Astrocyte of the cerebellum (primary cell): ENCODE measurements around the gene SPOUT1.
"Not testable (repeated sequence)": the region's sequence is repeated elsewhere in the genome, so short reads cannot be mapped to it uniquely, and the experiment has no call there.

Source experiments
- DNase-seq: peaks from one replicate; pipeline ENCODE4 v3.0.0-alpha.2; 2011; ENCODE audit warnings: low read depth
- H3K4me3 ChIP-seq: 2 replicates; pipeline ENCODE4 v1.5.1; 2011; ENCODE audit warnings: mild to moderate bottlenecking, low read depth, low read length, moderate library complexity
- in situ Hi-C: cut with HindIII; loops from 2 replicates; pipeline ENCODE4 v1.10.0; 2017; ENCODE audit warnings: low sequenced_read_pairs
- TF ChIP-seq, protein P1 (sequence below): IDR thresholded peaks from 2 replicates; pipeline ENCODE4 v1.5.1; 2012; ENCODE audit warnings: low read length, low read depth, moderate library complexity, mild to moderate bottlenecking; ENCODE audit errors: missing control alignments

SPOUT1 gene

DNA sequence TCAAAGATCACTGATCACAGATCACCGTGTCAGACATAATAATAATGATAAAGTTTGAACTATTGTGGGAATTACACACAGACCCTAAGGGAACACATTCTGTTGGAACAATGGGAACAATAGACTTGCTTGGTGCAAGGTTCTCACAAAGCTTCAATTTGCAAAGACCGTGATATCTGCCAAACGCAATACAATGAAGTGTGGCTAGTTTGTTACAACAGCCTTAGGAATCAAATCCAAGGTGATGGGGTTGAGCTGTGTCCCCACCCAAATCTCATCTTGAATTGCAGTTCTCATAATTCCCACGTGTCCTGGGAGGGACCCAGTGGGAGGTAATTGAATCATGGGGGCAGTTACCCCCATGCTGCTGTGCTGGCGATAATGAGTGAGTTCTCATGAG is 31.3 kb upstream of the SPOUT1 start:
- in situ Hi-C loops: no loop called here
- TF ChIP-seq, protein P1, sequence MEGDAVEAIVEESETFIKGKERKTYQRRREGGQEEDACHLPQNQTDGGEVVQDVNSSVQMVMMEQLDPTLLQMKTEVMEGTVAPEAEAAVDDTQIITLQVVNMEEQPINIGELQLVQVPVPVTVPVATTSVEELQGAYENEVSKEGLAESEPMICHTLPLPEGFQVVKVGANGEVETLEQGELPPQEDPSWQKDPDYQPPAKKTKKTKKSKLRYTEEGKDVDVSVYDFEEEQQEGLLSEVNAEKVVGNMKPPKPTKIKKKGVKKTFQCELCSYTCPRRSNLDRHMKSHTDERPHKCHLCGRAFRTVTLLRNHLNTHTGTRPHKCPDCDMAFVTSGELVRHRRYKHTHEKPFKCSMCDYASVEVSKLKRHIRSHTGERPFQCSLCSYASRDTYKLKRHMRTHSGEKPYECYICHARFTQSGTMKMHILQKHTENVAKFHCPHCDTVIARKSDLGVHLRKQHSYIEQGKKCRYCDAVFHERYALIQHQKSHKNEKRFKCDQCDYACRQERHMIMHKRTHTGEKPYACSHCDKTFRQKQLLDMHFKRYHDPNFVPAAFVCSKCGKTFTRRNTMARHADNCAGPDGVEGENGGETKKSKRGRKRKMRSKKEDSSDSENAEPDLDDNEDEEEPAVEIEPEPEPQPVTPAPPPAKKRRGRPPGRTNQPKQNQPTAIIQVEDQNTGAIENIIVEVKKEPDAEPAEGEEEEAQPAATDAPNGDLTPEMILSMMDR: no peak
- H3K4me3 ChIP-seq: no peak overlapping the region
- DNase-seq: no peak

DNA sequence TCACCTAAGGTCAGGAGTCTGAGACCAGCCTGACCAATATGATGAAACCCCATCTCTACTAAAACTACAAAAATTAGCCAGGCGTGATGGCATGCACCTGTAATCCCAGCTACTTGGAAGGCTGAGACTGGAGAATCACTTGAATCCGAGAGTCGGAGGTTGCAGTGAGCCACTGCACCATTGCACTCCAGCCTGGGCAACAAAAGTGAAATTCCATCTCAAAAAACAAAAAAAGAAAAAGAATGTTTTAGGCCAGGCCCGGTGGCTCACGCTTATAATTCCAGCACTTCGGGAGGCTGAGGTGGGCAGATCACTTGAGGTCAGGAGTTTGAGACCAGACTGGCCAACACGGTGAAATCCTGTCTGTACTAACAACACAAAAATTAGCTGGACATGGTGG is 28.9 kb upstream of the SPOUT1 start:
- H3K4me3 ChIP-seq, DNase-seq, in situ Hi-C loops: not testable (repeated sequence)

DNA sequence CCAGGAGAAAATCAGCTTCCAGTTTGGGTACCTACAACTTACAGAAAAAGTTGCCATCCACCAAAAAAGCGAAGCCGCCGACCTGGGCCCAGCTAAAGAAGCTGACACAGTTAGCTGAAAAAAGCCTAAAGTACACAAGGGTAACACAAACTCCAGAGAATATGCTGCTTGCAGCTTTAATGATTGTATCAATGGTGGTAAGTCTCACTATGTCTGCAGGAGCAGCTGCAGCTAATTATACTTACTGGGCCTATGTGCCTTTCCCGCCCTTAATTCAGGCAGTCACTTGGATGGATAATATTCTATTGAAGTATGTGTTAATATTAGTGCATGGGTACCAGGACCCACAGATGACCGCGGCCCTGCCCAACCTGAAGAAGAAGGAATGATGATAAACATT is 24.9 kb upstream of the SPOUT1 start:
- in situ Hi-C loops, DNase-seq, H3K4me3 ChIP-seq: not testable (repeated sequence)

DNA sequence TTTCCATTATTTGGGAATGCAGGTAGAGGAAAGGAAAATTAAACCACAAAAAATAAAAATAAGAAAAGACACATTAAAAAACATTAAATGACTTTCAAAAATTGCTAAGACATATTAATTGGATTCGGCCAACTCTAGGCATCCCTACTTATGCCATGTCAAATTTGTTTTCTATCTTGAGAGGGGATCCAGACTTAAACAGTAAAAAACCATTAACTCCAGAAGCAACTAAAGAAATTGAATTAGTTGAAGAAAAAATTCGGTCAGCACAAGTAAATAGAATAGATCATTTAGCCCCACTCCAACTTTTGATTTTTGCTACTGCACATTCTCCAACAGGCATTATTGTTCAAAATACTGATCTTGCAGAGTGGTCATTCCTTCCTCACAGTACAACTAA is 23.1 kb upstream of the SPOUT1 start:
- in situ Hi-C loops, H3K4me3 ChIP-seq, DNase-seq: not testable (repeated sequence)

DNA sequence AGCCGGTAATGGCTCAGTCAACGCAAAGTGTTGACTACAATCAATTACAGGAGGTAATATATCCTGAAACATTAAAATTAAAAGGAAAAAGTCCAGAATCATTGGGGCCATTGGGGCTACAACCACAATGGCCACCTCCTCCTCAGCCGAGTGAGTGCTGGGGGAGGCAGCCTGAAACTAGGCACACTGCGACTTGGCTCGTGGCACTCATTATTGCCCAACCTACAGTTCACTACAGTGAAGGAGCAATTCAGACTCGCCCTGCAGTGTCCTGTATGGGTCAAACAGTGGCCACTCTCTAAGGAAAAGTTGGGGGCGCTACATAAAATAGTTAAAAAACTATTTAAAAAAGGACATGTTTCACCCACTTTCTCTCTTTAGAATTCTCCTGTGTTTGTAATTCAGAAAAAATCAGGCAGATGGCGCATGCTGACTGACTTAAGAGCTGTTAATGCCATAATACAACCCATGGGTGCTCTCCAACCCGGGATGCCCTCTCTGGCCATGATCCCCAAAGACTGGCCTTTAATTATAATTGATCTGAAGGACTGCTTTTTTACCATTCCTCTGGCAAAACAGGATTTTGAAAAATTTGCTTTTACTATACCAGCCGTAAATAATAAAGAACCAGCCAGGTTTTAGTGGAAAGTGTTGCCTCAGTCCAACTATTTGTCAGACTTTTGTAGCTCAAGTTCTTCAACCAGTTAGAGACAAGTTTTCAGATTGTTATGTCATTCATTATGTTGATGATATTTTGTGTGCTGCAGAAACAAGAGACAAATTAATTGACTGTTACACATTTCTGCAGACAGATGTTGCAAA is 22.4 kb upstream of the SPOUT1 start:
- DNase-seq, H3K4me3 ChIP-seq, in situ Hi-C loops: not testable (repeated sequence)
- TF ChIP-seq, protein P1: peak; percentile 28

DNA sequence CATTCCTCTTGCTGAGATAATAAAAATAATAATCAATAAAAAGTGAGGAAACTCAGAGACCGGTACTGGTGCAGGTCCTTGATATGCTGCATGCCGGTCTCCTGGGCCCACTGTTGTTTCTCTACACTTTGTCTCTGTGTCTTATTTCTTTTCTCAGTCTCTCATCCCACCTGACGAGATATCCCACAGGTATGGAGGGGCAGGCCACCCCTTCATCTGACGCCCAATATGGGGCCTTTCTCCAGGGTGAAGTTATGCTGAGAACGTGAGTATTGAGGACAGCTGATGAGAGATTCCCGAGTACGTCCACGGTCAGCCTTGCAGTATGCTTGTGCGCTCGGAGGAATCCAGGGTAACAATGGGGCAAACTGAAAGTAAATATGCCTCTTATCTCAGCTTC is 21.4 kb upstream of the SPOUT1 start:
- in situ Hi-C loops: not testable (repeated sequence)

DNA sequence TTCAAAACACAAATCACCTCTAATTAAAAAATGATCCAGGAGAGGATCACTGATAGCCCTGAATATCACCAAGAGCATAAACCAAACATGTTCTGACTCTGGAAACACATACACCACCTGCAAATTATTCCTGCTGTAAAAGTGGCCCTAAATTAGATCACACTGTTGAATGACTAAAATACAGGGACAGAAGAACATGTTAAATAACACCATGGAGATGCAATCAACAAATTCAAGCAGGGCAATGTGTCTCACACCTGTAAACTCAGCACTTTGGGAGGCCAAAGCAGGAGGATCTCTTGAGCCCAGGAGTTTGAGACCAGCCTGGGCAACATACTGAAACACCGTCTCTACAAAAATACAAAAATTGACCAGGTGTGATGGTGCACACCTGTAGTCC is 18.2 kb upstream of the SPOUT1 start:
- TF ChIP-seq, protein P1: no peak
- no peak overlapping the region for H3K4me3 ChIP-seq
- in situ Hi-C loops: no loop called here
- DNase-seq: no peak

More for the DNA sequence above, 21.4 kb upstream of the SPOUT1 start:
- not testable (repeated sequence) for H3K4me3 ChIP-seq, DNase-seq

DNA sequence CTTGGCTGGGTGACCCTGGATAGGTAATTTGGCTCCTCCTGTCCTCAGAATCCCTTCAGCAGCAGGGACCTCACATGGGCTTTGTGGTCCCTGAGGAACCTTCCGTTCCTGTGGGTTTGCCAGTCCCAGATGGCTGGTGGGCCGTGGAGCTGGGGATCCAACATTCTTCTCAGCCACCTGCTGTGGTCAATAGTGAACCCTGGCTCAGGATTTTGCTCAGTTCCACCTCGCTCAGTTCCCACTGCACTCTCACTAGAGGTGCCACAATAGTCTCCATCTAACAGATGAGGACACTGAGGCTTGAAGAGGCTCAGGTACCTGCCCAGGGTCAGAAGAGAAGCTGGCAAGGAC is 17.1 kb upstream of the SPOUT1 start:
- H3K4me3 ChIP-seq: no peak overlapping the region
- no peak for DNase-seq
- in situ Hi-C loops: no loop called here
- TF ChIP-seq, protein P1: no peak
